Measurements from ENCODE around the gene ITGA6. TPM values are rescaled to one million over a fixed set of nuclear protein-coding genes. Genes with fewer than 3 reads are reported as not detected.
"Not testable (repeated sequence)": the region's sequence is repeated elsewhere in the genome, so short reads cannot be mapped to it uniquely, and the experiment has no call there.

The ITGA6 gene
- total RNA-seq, 1 experiment from 2014 or later: 78.3 TPM

- Histone ChIP-seq H3K4me2 (ENCODE audit: insufficient read depth, insufficient read length, low read length) (no peak overlapping the region), H3K27me3 (ENCODE audit: insufficient read depth, low read length) (no peaks in the 10 kb centered on the region), H3K79me1 (ENCODE audit: insufficient read depth, low read depth, low read length, poor library complexity, severe bottlenecking) (no peaks in the 10 kb centered on the region), H4K5ac (ENCODE audit: insufficient read length, low read depth, low read length) (no peak overlapping the region), H4K8ac (replicated peaks; ENCODE audit: insufficient read length, low read depth, low read length) (no peak overlapping the region), H3K9ac (ENCODE audit: extremely low read depth, insufficient read length, low read length) (no peak overlapping the region), H3K27ac (ENCODE audit: insufficient read length, low read depth, low read length) (no peak overlapping the region), H2BK120ac (ENCODE audit: low read depth, low read length, poor library complexity, severe bottlenecking) (no peak overlapping the region), H4K91ac (ENCODE audit: insufficient read length, low read depth, low read length) (no peak overlapping the region), H3K56ac (ENCODE audit: insufficient read length, low read depth, low read length) (no peak overlapping the region), H3T11ph (ENCODE audit: low read length) (no peak overlapping the region), H4K20me1 (ENCODE audit: control insufficient read depth, insufficient read depth, insufficient read length) (no peaks in the 10 kb centered on the region), H2BK20ac (ENCODE audit: low read depth, low read length, poor library complexity, severe bottlenecking) (no peak overlapping the region), H3K18ac (ENCODE audit: insufficient read length, low read depth, low read length) (no peak overlapping the region), H2AK5ac (ENCODE audit: insufficient read length, low read length) (no peak overlapping the region), H3K23me2 (ENCODE audit: insufficient read length, low read depth, low read length, poor library complexity, severe bottlenecking) (no peaks in the 10 kb centered on the region), H2BK15ac (ENCODE audit: low read depth, low read length) (no peak overlapping the region), H3K79me2 (ENCODE audit: insufficient read depth, low read length) (no peaks in the 10 kb centered on the region), H2AFZ (ENCODE audit: low read length) (no peak overlapping the region), H3K23ac (ENCODE audit: insufficient read length, low read depth, low read length) (no peak overlapping the region), H3K9me3 (ENCODE audit: control insufficient read depth, low read depth, low read length) (peaks cover 19% of the 10 kb centered on the region), H3K4ac (ENCODE audit: low read depth, low read length) (no peak overlapping the region), H3K4me1 (ENCODE audit: insufficient read depth, low read length) (peaks cover 16% of the 10 kb centered on the region), H2BK12ac (ENCODE audit: insufficient read length, low read depth, low read length) (no peak overlapping the region), H3K14ac (ENCODE audit: insufficient read depth, low read length) (no peak overlapping the region), H2BK5ac (ENCODE audit: insufficient read length, low read length) (no peak overlapping the region)
- TF ChIP-seq, protein P1, sequence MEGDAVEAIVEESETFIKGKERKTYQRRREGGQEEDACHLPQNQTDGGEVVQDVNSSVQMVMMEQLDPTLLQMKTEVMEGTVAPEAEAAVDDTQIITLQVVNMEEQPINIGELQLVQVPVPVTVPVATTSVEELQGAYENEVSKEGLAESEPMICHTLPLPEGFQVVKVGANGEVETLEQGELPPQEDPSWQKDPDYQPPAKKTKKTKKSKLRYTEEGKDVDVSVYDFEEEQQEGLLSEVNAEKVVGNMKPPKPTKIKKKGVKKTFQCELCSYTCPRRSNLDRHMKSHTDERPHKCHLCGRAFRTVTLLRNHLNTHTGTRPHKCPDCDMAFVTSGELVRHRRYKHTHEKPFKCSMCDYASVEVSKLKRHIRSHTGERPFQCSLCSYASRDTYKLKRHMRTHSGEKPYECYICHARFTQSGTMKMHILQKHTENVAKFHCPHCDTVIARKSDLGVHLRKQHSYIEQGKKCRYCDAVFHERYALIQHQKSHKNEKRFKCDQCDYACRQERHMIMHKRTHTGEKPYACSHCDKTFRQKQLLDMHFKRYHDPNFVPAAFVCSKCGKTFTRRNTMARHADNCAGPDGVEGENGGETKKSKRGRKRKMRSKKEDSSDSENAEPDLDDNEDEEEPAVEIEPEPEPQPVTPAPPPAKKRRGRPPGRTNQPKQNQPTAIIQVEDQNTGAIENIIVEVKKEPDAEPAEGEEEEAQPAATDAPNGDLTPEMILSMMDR (conservative IDR thresholded peaks at IDR 0.05): no peak
- Mint-ChIP-seq H3K36me3 (ENCODE audit: insufficient read depth in 1 of 3, low read depth in 3 of 3) (peaks cover 46 to 52% (median 49%) of the 10 kb centered on the region in 3 experiments), H3K27ac (no peak overlapping the region), H3K9me3 (peaks cover 57 to 75% of the 10 kb centered on the region in 2 experiments), H3K4me3 (no peak overlapping the region), H3K27me3 (ENCODE audit: low read depth) (no peaks in the 10 kb centered on the region; the same call in 1 of the 2 replicates), H3K4me1 (peaks cover 40 to 43% of the 10 kb centered on the region in 2 experiments)
- no CpG with 5 or more reads among the region's 2 CpGs for WGBS (ENCODE audit: extremely low coverage, insufficient read length, low lambda C conversion rate)
- DNase-seq: no peak
These were observed 103.9 kb downstream of the ITGA6 start for GRCh38 chr2:172531309-172531708.

DNA sequence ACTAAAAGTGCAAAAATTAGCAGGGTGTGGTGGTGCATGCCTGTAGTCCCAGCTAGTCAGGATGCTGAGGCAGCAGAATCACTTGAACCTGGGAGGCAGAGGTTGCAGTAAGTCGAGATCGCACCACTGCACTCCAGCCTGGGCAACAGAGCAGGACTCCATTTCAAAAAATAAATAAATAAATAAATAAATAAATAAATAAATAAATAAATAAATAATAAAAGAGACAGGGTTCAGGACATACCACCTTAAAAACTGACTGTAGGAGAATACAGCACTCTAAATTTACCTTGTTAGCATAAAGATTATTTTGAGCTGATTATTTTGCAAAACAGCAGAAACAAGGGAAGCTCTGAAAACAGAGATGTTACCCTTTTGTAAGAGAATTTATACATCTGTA is 105.1 kb downstream of the ITGA6 start:
- Mint-ChIP-seq H3K4me1 (peaks cover 40 to 43% of the 10 kb centered on the region in 2 experiments), H3K36me3 (ENCODE audit: insufficient read depth in 1 of 3, low read depth in 3 of 3) (peaks cover 49 to 52% (median 49%) of the 10 kb centered on the region in 3 experiments), H3K9me3 (peaks cover 58 to 75% of the 10 kb centered on the region in 2 experiments), H3K27ac (peak overlapping the region in 2 of 3 experiments; percentile 57 to 73; a peak in 3 of 7 replicates)
- no CpG with 5 or more reads among the region's 2 CpGs for WGBS (ENCODE audit: extremely low coverage, insufficient read length, low lambda C conversion rate)
- H2BK15ac ChIP-seq (ENCODE audit: low read depth, low read length); H4K5ac ChIP-seq (ENCODE audit: insufficient read length, low read depth, low read length); H2BK5ac ChIP-seq (ENCODE audit: insufficient read length, low read length); H2BK20ac ChIP-seq (ENCODE audit: low read depth, low read length, poor library complexity, severe bottlenecking); H3K9ac ChIP-seq (ENCODE audit: extremely low read depth, insufficient read length, low read length); H3K23me2 ChIP-seq (ENCODE audit: insufficient read length, low read depth, low read length, poor library complexity, severe bottlenecking); H2BK120ac ChIP-seq (ENCODE audit: low read depth, low read length, poor library complexity, severe bottlenecking); H3K56ac ChIP-seq (ENCODE audit: insufficient read length, low read depth, low read length); H3K27me3 Mint-ChIP-seq (ENCODE audit: low read depth); DNase-seq; H3T11ph ChIP-seq (ENCODE audit: low read length); H3K79me1 ChIP-seq (ENCODE audit: insufficient read depth, low read depth, low read length, poor library complexity, severe bottlenecking); H4K91ac ChIP-seq (ENCODE audit: insufficient read length, low read depth, low read length); H2AFZ ChIP-seq (ENCODE audit: low read length); H3K14ac ChIP-seq (ENCODE audit: insufficient read depth, low read length); H2AK5ac ChIP-seq (ENCODE audit: insufficient read length, low read length); H4K20me1 ChIP-seq (ENCODE audit: control insufficient read depth, insufficient read depth, insufficient read length); H3K23ac ChIP-seq (ENCODE audit: insufficient read length, low read depth, low read length); H3K4ac ChIP-seq (ENCODE audit: low read depth, low read length); H2BK12ac ChIP-seq (ENCODE audit: insufficient read length, low read depth, low read length); H3K4me2 ChIP-seq (ENCODE audit: insufficient read depth, insufficient read length, low read length); H3K79me2 ChIP-seq (ENCODE audit: insufficient read depth, low read length); H4K8ac ChIP-seq (replicated peaks; ENCODE audit: insufficient read length, low read depth, low read length); H3K27me3 ChIP-seq (ENCODE audit: insufficient read depth, low read length); H3K18ac ChIP-seq (ENCODE audit: insufficient read length, low read depth, low read length); H3K4me3 Mint-ChIP-seq: not testable (repeated sequence)
- Histone ChIP-seq H3K9me3 (ENCODE audit: control insufficient read depth, low read depth, low read length) (peaks cover 15% of the 10 kb centered on the region), H3K4me1 (ENCODE audit: insufficient read depth, low read length) (peaks cover 16% of the 10 kb centered on the region), H3K27ac (ENCODE audit: insufficient read length, low read depth, low read length) (peak overlapping the region; percentile 43)

All from H9 (cell line).